Neuronal stem cell (in vitro differentiated cells): ENCODE measurements around the gene DAND5.

ENCODE experiments used
- DNase-seq: peaks from one replicate; pipeline ENCODE4 v3.0.0-alpha.2; 2013; ENCODE audit warnings: low spot score
- H2AFZ ChIP-seq: one replicate; pipeline ENCODE4 v1.6.1; 2013; ENCODE audit warnings: mild to moderate bottlenecking, low read length, inconsistent platforms
- H2AK5ac ChIP-seq: 2 replicates; pipeline ENCODE4 v1.6.1; 2013; ENCODE audit warnings: low read depth, mild to moderate bottlenecking, inconsistent platforms, low read length, moderate library complexity, mixed read lengths
- H2BK120ac ChIP-seq: 2 replicates; pipeline ENCODE4 v1.6.1; 2013; ENCODE audit warnings: low read depth, mild to moderate bottlenecking, inconsistent platforms, low read length, moderate library complexity, mixed read lengths
- H2BK12ac ChIP-seq: one replicate; pipeline ENCODE4 v1.6.1; 2013; ENCODE audit warnings: low read length, inconsistent platforms
- H2BK15ac ChIP-seq: 2 replicates; pipeline ENCODE4 v1.6.1; 2013; ENCODE audit warnings: mild to moderate bottlenecking, low read length, inconsistent platforms, mixed read lengths
- H2BK5ac ChIP-seq: one replicate; pipeline ENCODE4 v1.6.1; 2013; ENCODE audit warnings: inconsistent platforms, mild to moderate bottlenecking, low read length, moderate library complexity
- H3K14ac ChIP-seq: one replicate; pipeline ENCODE4 v1.6.1; 2013; ENCODE audit warnings: low read length, inconsistent platforms
- H3K18ac ChIP-seq: 2 replicates; pipeline ENCODE4 v1.6.1; 2013; ENCODE audit warnings: low read length, inconsistent platforms
- H3K23ac ChIP-seq: 2 replicates; pipeline ENCODE4 v1.6.1; 2013; ENCODE audit warnings: low read depth, mild to moderate bottlenecking, mixed read lengths, low read length, inconsistent platforms; ENCODE audit not compliant: poor library complexity
- H3K27ac ChIP-seq: replicated peaks from 3 replicates; pipeline ENCODE4 v1.5.1; 2013; ENCODE audit warnings: low read length, inconsistent platforms
- H3K27me3 ChIP-seq, 3 experiments: 2 replicates each; pipeline ENCODE4 v1.6.1; 2013; ENCODE audit warnings: low read length in 3 of 3, mild to moderate bottlenecking in 2 of 3, inconsistent platforms in 1 of 3, low read depth in 1 of 3, mixed read lengths in 1 of 3, moderate library complexity in 1 of 3; ENCODE audit not compliant: control insufficient read depth in 3 of 3, insufficient read depth in 3 of 3
- H3K36me3 ChIP-seq, 2 donors: replicated peaks in 1 of 2; 2 replicates each; pipeline ENCODE4 v1.6.1; 2013; ENCODE audit warnings: low read length in 2 of 2; ENCODE audit not compliant: control insufficient read depth in 2 of 2, insufficient read depth in 2 of 2
- H3K4ac ChIP-seq: 2 replicates; pipeline ENCODE4 v1.6.1; 2013; ENCODE audit warnings: inconsistent platforms, mild to moderate bottlenecking, low read length, moderate library complexity
- H3K4me1 ChIP-seq, 2 donors: 1 replicate in 1 of 2; 2 replicates in 1 of 2; pipeline ENCODE4 v1.6.1; 2013; ENCODE audit warnings: low read length in 2 of 2, low read depth in 1 of 2; ENCODE audit not compliant: control insufficient read depth in 2 of 2, insufficient read depth in 1 of 2
- H3K4me2 ChIP-seq: one replicate; pipeline ENCODE4 v1.6.1; 2013; ENCODE audit warnings: mild to moderate bottlenecking, low read length, inconsistent platforms; ENCODE audit not compliant: insufficient read depth, poor library complexity, severe bottlenecking
- H3K4me3 ChIP-seq, 2 donors: 2 replicates each; pipeline ENCODE4 v1.5.1; 2013; ENCODE audit warnings: low read length in 2 of 2, mild to moderate bottlenecking in 2 of 2, inconsistent platforms in 1 of 2, moderate library complexity in 1 of 2
- H3K79me1 ChIP-seq: one replicate; pipeline ENCODE4 v1.6.1; 2013; ENCODE audit warnings: low read depth, mild to moderate bottlenecking, inconsistent platforms, low read length, moderate library complexity
- H3K9ac ChIP-seq: one replicate; pipeline ENCODE4 v1.6.1; 2013; ENCODE audit warnings: mild to moderate bottlenecking, low read depth, low read length, inconsistent platforms; ENCODE audit not compliant: poor library complexity
- H3K9me3 ChIP-seq, 2 donors: replicated peaks in 1 of 2; 2 replicates each; pipeline versions ENCODE3 to v1.6.1; 2013; ENCODE audit warnings: low read length in 2 of 2, mild to moderate bottlenecking in 2 of 2, inconsistent platforms in 1 of 2, low read depth in 1 of 2, mixed read lengths in 1 of 2, moderate library complexity in 1 of 2; ENCODE audit not compliant: control insufficient read depth in 2 of 2, insufficient read depth in 1 of 2
- H4K8ac ChIP-seq: one replicate; pipeline ENCODE4 v1.6.1; 2013; ENCODE audit warnings: low read depth, mild to moderate bottlenecking, inconsistent platforms, low read length, moderate library complexity
- H4K91ac ChIP-seq: one replicate; pipeline ENCODE4 v1.6.1; 2013; ENCODE audit warnings: low read length, low read depth, mild to moderate bottlenecking, inconsistent platforms; ENCODE audit not compliant: poor library complexity
- WGBS, 2 donors: extraction: QIAGEN DNeasy Blood & Tissue Kit; methylation state at CpG; one replicate each; pipeline ENCODE4 v1.1.7; 2013; ENCODE audit warnings: missing lambda C conversion rate in 2 of 2, mixed read lengths in 1 of 2; ENCODE audit not compliant: insufficient read length in 2 of 2, insufficient replicate concordance in 1 of 2; ENCODE audit errors: extremely low coverage in 2 of 2; 5-methylcytosine and 5-hydroxymethylcytosine counted together

DAND5 gene

GRCh38 chr19:12970070-12970820, 869 bp downstream of the DAND5 start:
- Histone ChIP-seq H3K36me3 (no peaks in the 10 kb centered on the region), H3K23ac (no peak overlapping the region), H4K8ac (no peak overlapping the region), H3K27ac (no peak overlapping the region), H3K4me3 (no peak overlapping the region), H3K79me1 (no peaks in the 10 kb centered on the region), H3K18ac (no peak overlapping the region), H4K91ac (no peak overlapping the region), H3K4me1 (peaks cover 0 to 3% of the 10 kb centered on the region in 2 donors), H3K27me3 (peaks cover 0 to 36% (median 0%) of the 10 kb centered on the region in 3 experiments), H3K4me2 (no peak overlapping the region), H2BK12ac (no peak overlapping the region), H3K9ac (no peak overlapping the region), H2BK15ac (no peak overlapping the region), H3K14ac (no peak overlapping the region), H2AK5ac (no peak overlapping the region), H2BK5ac (no peak overlapping the region), H2AFZ (no peak overlapping the region), H3K4ac (no peak overlapping the region), H2BK120ac (no peak overlapping the region), H3K9me3 (no peaks in the 10 kb centered on the region)
- no CpG with 5 or more reads among the region's 7 CpGs for WGBS, 2 donors
- DNase-seq: no peak

DNA sequence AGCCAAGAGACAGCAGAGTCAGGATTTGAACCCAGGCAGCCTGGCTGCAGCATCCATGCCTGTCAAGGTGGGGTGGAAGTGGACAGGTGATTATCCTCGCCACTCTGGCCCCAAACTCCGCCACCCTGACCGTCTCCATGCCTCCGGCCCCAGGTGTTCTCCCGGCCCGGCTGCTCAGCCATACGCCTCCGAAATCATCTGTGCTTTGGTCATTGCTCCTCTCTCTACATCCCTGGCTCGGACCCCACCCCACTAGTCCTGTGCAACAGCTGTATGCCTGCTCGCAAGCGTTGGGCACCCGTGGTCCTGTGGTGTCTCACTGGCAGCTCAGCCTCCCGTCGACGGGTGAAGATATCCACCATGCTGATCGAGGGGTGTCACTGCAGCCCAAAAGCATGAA, 3.9 kb downstream of the DAND5 start:
- Histone ChIP-seq H3K9me3 (no peaks in the 10 kb centered on the region), H2AFZ (no peak overlapping the region), H3K79me1 (no peaks in the 10 kb centered on the region), H3K27ac (no peak overlapping the region), H2BK5ac (no peak overlapping the region), H3K4me3 (no peak overlapping the region), H4K91ac (peak overlapping the region; percentile 94), H3K27me3 (peaks cover 0 to 46% (median 0%) of the 10 kb centered on the region in 3 experiments), H3K9ac (no peak overlapping the region), H4K8ac (no peak overlapping the region), H2AK5ac (no peak overlapping the region), H2BK120ac (no peak overlapping the region), H2BK12ac (no peak overlapping the region), H3K36me3 (no peaks in the 10 kb centered on the region), H3K4ac (no peak overlapping the region), H3K4me1 (no peaks in the 10 kb centered on the region), H3K23ac (no peak overlapping the region), H2BK15ac (no peak overlapping the region), H3K18ac (no peak overlapping the region), H3K14ac (peak overlapping the region; percentile 84), H3K4me2 (no peak overlapping the region)
- no peak for DNase-seq
- no CpG with 5 or more reads among the region's 16 CpGs for WGBS, 2 donors

DNA sequence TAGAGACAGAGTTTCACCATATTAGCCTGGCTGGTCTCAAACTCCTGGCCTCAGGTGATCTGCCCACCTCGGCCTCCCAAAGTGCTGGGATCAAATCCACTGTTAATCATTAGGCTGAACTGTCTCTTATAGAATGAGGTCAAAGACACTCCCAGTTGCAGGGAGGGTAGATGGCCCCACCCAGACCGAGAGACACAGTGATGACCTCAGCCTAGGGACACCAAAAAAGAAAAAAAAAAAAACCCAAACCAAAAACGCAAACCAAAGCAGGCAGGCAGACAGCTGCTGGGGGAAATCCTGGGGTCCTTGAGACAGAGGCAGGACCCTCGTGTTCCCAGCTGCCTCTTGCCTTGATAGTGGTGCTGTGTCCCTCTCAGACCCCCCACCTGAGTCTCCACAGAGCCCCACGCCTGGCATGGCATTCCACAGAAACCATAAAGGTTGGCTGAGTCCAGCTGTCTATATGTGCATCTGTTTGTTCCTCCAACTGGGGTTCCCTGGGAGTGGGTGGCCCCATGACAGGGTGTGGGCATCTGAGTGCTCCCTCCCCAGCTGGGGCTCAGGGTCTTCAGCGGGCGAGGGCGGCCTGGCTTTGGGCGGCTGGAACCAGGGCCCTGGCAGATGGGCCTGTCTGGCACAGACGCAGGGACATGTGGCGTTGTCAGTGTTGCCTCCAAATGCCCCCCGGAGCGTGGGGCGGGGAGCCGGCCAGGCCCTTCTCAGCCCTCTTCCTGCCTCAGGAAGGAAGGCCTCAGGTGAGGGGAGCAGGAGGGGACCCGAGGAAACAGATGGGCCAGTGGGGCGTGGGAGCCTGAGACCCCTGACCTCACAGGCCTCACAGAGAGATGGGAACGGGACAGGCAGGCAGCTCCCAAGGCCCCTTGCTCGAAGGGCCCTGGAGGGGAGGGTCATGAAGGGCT, 5.2 kb downstream of the DAND5 start:
- Histone ChIP-seq H3K4me3 (no peak overlapping the region), H3K4me1 (no peaks in the 10 kb centered on the region), H3K4me2 (no peak overlapping the region), H3K27ac (no peak overlapping the region), H4K8ac (no peak overlapping the region), H3K4ac (no peak overlapping the region), H2BK15ac (peak overlapping the region; percentile 81), H2BK5ac (peak overlapping the region; percentile 53), H3K79me1 (no peaks in the 10 kb centered on the region), H3K23ac (no peak overlapping the region), H2BK12ac (peak overlapping the region; percentile 7), H2AK5ac (peak overlapping the region; percentile 81), H2BK120ac (no peak overlapping the region), H3K9ac (no peak overlapping the region), H4K91ac (no peak overlapping the region), H3K18ac (peak overlapping the region; percentile 28), H3K9me3 (no peaks in the 10 kb centered on the region), H3K27me3 (peaks cover 0 to 41% (median 0%) of the 10 kb centered on the region in 3 experiments), H3K36me3 (no peaks in the 10 kb centered on the region), H3K14ac (no peak overlapping the region), H2AFZ (no peak overlapping the region)
- DNase-seq: no peak
- WGBS, 2 donors: no CpG with 5 or more reads among the region's 19 CpGs

- no peak overlapping the region for H3K4me2 ChIP-seq
Observed at GRCh38 chr19:12975221-12975741, 5.9 kb downstream of the DAND5 start.

More at GRCh38 chr19:12975221-12975741, 5.9 kb downstream of the DAND5 start:
- Histone ChIP-seq H2BK12ac (peak overlapping the region; percentile 7), H3K27ac (no peak overlapping the region), H3K9ac (peak overlapping the region; percentile 44), H3K36me3 (no peaks in the 10 kb centered on the region), H3K27me3 (peaks cover 0 to 34% (median 0%) of the 10 kb centered on the region in 3 experiments), H4K8ac (no peak overlapping the region), H2AFZ (no peak overlapping the region), H3K14ac (peak overlapping the region; percentile 21), H3K4me3 (no peak overlapping the region), H3K9me3 (no peaks in the 10 kb centered on the region), H3K23ac (no peak overlapping the region), H4K91ac (no peak overlapping the region), H3K4me1 (no peaks in the 10 kb centered on the region), H2BK5ac (peak overlapping the region; percentile 53), H3K4ac (no peak overlapping the region), H3K18ac (no peak overlapping the region), H2BK15ac (peak overlapping the region; percentile 81), H2BK120ac (no peak overlapping the region), H3K79me1 (no peaks in the 10 kb centered on the region), H2AK5ac (peak overlapping the region; percentile 81)
- DNase-seq: no peak
- no CpG with 5 or more reads among the region's 17 CpGs for WGBS, 2 donors
